ENCODE results near the gene COLQ. TPM values are rescaled to one million over a fixed set of nuclear protein-coding genes. Genes with fewer than 3 reads are reported as not detected.

COLQ gene
- total RNA-seq, 1 experiment from 2014 or later = 1.5 TPM

DNA sequence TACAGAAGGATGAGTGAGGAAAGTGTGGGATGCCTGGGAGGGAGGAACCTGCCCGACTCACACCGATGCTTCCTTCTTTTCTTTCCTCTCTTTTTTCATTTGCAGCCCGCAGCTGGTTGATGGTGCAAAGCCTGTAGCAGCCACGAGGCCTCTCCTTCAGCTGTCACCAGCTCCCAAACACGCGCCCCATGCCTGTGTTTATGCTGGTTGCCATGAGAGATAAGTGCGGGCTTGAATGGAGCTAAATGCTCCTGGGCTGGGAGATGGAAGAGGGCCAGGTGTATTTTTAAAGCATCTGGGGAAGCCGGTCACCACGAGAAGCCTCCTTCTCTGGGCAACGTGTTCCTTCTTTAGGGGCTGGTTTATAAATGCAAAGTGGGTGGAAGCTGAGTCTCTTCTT lies 9.3 kb downstream of the COLQ start:
- H3K79me2 ChIP-seq (ENCODE audit: low read length) = no peaks in the 10 kb centered on the region
- CTCF ChIA-PET = no interaction called here

DNA sequence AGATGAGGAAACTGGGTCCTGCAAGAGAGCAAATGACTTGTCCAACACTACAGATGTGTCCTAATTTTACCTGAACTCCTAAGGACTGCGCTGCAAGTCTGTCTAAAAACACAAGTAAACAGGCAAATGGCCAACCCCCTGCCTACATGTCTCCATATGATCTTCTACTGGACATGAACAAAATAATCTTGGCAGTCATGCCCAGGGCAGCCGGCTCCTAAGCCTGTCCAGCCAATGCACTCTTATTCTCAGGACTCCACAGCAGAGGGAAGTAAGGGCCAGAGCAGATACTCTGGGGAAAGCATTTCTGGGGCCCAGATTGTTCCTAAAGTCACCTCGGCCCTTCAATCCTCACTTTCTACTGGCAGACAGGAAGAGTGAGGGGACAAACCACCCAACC lies 10.3 kb downstream of the COLQ start:
- Histone ChIP-seq H3K9me3 (ENCODE audit: low read length) (no peaks in the 10 kb centered on the region), H3F3A (ENCODE audit: low read length, unreplicated experiment) (no peaks in the 10 kb centered on the region), H3K79me2 (ENCODE audit: low read length) (no peaks in the 10 kb centered on the region), H3K4me3 (ENCODE audit: low read length) (no peak overlapping the region), H4K20me1 (ENCODE audit: low read length) (no peaks in the 10 kb centered on the region), H2AFZ (ENCODE audit: low read length) (no peak overlapping the region), H3K4me2 (ENCODE audit: low read length) (no peak overlapping the region), H3K27me3 (ENCODE audit: low read length) (0 out of 2 replicates have a peak, but pooled peaks cover 5% of the 10 kb centered on the region), H3K27ac (ENCODE audit: low read length) (no peak overlapping the region), H3K9ac (ENCODE audit: low read length) (no peak overlapping the region), H3K36me3 (ENCODE audit: low read depth, low read length) (no peaks in the 10 kb centered on the region), H3K9me2 (replicated peaks; ENCODE audit: low read length) (no peaks in the 10 kb centered on the region), H3K4me1 (ENCODE audit: insufficient read depth, low read length) (no peaks in the 10 kb centered on the region)
- ATAC-seq = no peak
- ChIA-PET POLR2A (ENCODE audit: unreplicated experiment) (no interaction called here), CTCF (no interaction called here)
- intact Hi-C loops (cut with micrococcal nuclease) = no loop called here
- TF ChIP-seq EZH2 (IDR thresholded peaks at IDR 0.05; ENCODE audit: low read length, unreplicated experiment) (no peak), EZH2phosphoT487 (IDR thresholded peaks at IDR 0.05; ENCODE audit: borderline replicate concordance, low read length) (no peak)
- TF ChIP-seq, protein P1, sequence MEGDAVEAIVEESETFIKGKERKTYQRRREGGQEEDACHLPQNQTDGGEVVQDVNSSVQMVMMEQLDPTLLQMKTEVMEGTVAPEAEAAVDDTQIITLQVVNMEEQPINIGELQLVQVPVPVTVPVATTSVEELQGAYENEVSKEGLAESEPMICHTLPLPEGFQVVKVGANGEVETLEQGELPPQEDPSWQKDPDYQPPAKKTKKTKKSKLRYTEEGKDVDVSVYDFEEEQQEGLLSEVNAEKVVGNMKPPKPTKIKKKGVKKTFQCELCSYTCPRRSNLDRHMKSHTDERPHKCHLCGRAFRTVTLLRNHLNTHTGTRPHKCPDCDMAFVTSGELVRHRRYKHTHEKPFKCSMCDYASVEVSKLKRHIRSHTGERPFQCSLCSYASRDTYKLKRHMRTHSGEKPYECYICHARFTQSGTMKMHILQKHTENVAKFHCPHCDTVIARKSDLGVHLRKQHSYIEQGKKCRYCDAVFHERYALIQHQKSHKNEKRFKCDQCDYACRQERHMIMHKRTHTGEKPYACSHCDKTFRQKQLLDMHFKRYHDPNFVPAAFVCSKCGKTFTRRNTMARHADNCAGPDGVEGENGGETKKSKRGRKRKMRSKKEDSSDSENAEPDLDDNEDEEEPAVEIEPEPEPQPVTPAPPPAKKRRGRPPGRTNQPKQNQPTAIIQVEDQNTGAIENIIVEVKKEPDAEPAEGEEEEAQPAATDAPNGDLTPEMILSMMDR (conservative IDR thresholded peaks at IDR 0.05; ENCODE audit: low read depth, low read length) = no peak
- BruUV-seq (replicated peaks) = no TSS peak
- no peak for DNase-seq

More for the DNA sequence above, 9.3 kb downstream of the COLQ start:
- H3K9me2 ChIP-seq (replicated peaks; ENCODE audit: low read length) = no peaks in the 10 kb centered on the region
- BruUV-seq (replicated peaks) = no TSS peak
- no peak overlapping the region for H3K9ac ChIP-seq (ENCODE audit: low read length)
- no peaks in the 10 kb centered on the region for H3F3A ChIP-seq (ENCODE audit: low read length, unreplicated experiment)
- intact Hi-C loops (cut with micrococcal nuclease) = no loop called here
- POLR2A ChIA-PET (ENCODE audit: unreplicated experiment) = no interaction called here
- no peaks in the 10 kb centered on the region for H3K36me3 ChIP-seq (ENCODE audit: low read depth, low read length)
- H3K9me3 ChIP-seq (ENCODE audit: low read length) = no peaks in the 10 kb centered on the region
- H3K4me2 ChIP-seq (ENCODE audit: low read length) = no peak overlapping the region
- H3K27me3 ChIP-seq (ENCODE audit: low read length) = 0 out of 2 replicates have a peak, but pooled peaks cover 5% of the 10 kb centered on the region
- no peak overlapping the region for H2AFZ ChIP-seq (ENCODE audit: low read length)
- H3K4me3 ChIP-seq (ENCODE audit: low read length) = no peak overlapping the region
- DNase-seq = no peak
- H4K20me1 ChIP-seq (ENCODE audit: low read length) = no peaks in the 10 kb centered on the region
- no peak overlapping the region for H3K27ac ChIP-seq (ENCODE audit: low read length)
- TF ChIP-seq EZH2 (IDR thresholded peaks at IDR 0.05; ENCODE audit: low read length, unreplicated experiment) (no peak), EZH2phosphoT487 (IDR thresholded peaks at IDR 0.05; ENCODE audit: borderline replicate concordance, low read length) (no peak)
- TF ChIP-seq, protein P1 (conservative IDR thresholded peaks at IDR 0.05; ENCODE audit: low read depth, low read length) = no peak
- H3K4me1 ChIP-seq (ENCODE audit: insufficient read depth, low read length) = no peaks in the 10 kb centered on the region
- no peak for ATAC-seq

DNA sequence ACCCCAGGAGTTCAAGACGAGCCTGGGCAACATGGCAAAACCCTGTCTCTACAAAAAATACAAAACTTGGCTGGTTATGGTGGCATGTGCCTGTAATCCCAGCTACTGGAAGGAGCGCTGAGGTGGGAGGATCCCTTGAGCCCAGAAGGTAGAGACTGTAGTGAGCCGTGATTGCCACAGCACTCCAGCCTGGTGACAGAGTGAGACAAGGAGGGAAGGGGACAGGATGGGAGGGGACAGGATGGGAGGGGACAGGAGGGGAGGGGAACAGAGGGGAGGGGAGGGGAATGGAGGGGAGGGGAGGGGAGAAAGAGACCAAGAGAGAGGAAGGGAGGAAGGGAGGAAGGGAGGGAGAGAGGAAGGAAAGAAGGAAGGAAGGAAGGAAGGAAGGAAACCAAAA lies 11.0 kb downstream of the COLQ start:
- Histone ChIP-seq H3K27me3 (ENCODE audit: low read length) (0 out of 2 replicates have a peak, but pooled peaks cover 5% of the 10 kb centered on the region), H3K4me2 (ENCODE audit: low read length) (no peak overlapping the region), H3K9me3 (ENCODE audit: low read length) (no peaks in the 10 kb centered on the region), H3K4me1 (ENCODE audit: insufficient read depth, low read length) (no peaks in the 10 kb centered on the region), H3F3A (ENCODE audit: low read length, unreplicated experiment) (no peaks in the 10 kb centered on the region), H4K20me1 (ENCODE audit: low read length) (no peaks in the 10 kb centered on the region), H3K9ac (ENCODE audit: low read length) (no peak overlapping the region), H3K4me3 (ENCODE audit: low read length) (no peak overlapping the region), H3K79me2 (ENCODE audit: low read length) (no peaks in the 10 kb centered on the region), H3K9me2 (replicated peaks; ENCODE audit: low read length) (no peaks in the 10 kb centered on the region), H3K36me3 (ENCODE audit: low read depth, low read length) (no peaks in the 10 kb centered on the region), H3K27ac (ENCODE audit: low read length) (no peak overlapping the region), H2AFZ (ENCODE audit: low read length) (no peak overlapping the region)
- ChIA-PET POLR2A (ENCODE audit: unreplicated experiment) (no interaction called here), CTCF (no interaction called here)
- no TSS peak for BruUV-seq (replicated peaks)
- no peak for ATAC-seq
- intact Hi-C loops (cut with micrococcal nuclease) = no loop called here
- TF ChIP-seq, protein P1 (conservative IDR thresholded peaks at IDR 0.05; ENCODE audit: low read depth, low read length) = no peak
- no peak for TF ChIP-seq EZH2phosphoT487 (IDR thresholded peaks at IDR 0.05; ENCODE audit: borderline replicate concordance, low read length)
- TF ChIP-seq EZH2 (IDR thresholded peaks at IDR 0.05; ENCODE audit: low read length, unreplicated experiment) = no peak
- no peak for DNase-seq
